Measurements from ENCODE around the gene CDK3.

The CDK3 gene

DNA sequence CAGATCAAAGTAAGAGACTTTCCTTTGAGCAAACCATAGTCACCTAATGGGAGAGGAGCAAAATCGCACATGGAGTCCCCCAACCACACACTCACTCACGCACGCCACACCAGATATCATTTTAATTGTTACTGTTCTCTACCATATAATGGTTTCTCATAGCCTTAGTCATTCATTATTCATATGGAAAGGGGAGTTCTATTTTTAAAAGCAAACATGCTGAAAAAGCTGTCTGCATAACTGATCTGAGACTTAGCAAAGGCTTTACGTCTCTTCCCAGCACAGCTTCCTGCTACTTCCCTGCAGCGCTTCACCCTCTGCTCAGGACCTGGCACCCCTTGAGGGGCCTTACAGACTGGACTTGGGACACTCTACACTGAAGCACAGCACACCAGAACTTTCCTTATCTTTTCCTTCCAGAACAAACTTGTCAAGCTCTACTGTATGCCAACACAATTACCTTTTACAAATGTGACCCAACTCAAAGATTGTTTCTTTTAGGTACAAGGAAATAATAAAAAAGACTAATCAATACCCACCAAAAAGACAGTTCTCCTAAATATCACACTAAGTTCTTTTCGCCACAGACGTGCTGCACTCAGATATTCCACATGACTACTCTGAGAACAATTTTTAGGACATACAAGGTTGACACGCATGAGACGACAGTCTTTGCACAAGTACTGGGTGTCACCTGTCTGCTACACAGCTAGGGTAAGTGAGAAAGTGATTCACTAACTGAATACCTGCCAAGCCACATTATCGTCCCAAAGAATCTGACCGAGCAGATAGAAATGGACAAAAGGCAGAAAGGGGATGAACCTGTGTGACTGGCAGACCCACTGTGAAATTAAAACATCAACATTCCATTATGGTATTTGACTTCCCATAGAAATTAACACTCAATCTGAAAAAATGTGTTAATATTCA, 50.1 kb downstream of the CDK3 start:
- Histone ChIP-seq H3K27me3 (replicated peaks; ENCODE audit: control insufficient read depth, insufficient read depth, low read length) (no peaks in the 10 kb centered on the region), H3K36me3 (ENCODE audit: control insufficient read depth, insufficient read depth, low read length) (peaks cover 23% of the 10 kb centered on the region), H3K4me3 (replicated peaks; ENCODE audit: low read depth, low read length) (no peak overlapping the region)
- no peak for DNase-seq (ENCODE audit: extremely low read depth, insufficient read length)
- TF ChIP-seq, protein P1, sequence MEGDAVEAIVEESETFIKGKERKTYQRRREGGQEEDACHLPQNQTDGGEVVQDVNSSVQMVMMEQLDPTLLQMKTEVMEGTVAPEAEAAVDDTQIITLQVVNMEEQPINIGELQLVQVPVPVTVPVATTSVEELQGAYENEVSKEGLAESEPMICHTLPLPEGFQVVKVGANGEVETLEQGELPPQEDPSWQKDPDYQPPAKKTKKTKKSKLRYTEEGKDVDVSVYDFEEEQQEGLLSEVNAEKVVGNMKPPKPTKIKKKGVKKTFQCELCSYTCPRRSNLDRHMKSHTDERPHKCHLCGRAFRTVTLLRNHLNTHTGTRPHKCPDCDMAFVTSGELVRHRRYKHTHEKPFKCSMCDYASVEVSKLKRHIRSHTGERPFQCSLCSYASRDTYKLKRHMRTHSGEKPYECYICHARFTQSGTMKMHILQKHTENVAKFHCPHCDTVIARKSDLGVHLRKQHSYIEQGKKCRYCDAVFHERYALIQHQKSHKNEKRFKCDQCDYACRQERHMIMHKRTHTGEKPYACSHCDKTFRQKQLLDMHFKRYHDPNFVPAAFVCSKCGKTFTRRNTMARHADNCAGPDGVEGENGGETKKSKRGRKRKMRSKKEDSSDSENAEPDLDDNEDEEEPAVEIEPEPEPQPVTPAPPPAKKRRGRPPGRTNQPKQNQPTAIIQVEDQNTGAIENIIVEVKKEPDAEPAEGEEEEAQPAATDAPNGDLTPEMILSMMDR (IDR thresholded peaks at IDR 0.05; ENCODE audit: insufficient read depth, low read length, poor library complexity, severe bottlenecking), result no peak

DNA sequence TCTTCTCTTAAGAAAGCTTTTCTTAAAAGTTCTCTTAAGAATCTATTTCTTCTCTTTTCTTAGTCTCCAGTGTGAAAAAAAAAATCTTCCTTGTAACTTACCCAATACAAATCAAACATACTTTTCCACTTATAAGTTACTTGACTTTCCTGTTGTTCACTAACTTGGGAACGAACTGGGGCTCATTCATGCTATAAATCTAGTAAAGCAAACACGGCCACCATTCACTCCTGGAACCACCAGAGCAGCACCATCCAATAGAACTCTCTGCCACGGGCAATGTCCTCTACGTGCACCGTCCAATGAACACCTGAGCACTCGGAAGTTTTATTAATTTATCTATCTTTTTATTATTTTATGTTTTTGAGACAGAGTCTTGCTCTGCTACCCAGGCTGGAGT, 50.9 kb downstream of the CDK3 start:
- Histone ChIP-seq H3K27me3 (replicated peaks; ENCODE audit: control insufficient read depth, insufficient read depth, low read length) (no peaks in the 10 kb centered on the region), H3K4me3 (replicated peaks; ENCODE audit: low read depth, low read length) (no peak overlapping the region), H3K36me3 (ENCODE audit: control insufficient read depth, insufficient read depth, low read length) (peaks cover 24% of the 10 kb centered on the region)
- TF ChIP-seq, protein P1 (IDR thresholded peaks at IDR 0.05; ENCODE audit: insufficient read depth, low read length, poor library complexity, severe bottlenecking), result no peak
- no peak for DNase-seq (ENCODE audit: extremely low read depth, insufficient read length)

DNA sequence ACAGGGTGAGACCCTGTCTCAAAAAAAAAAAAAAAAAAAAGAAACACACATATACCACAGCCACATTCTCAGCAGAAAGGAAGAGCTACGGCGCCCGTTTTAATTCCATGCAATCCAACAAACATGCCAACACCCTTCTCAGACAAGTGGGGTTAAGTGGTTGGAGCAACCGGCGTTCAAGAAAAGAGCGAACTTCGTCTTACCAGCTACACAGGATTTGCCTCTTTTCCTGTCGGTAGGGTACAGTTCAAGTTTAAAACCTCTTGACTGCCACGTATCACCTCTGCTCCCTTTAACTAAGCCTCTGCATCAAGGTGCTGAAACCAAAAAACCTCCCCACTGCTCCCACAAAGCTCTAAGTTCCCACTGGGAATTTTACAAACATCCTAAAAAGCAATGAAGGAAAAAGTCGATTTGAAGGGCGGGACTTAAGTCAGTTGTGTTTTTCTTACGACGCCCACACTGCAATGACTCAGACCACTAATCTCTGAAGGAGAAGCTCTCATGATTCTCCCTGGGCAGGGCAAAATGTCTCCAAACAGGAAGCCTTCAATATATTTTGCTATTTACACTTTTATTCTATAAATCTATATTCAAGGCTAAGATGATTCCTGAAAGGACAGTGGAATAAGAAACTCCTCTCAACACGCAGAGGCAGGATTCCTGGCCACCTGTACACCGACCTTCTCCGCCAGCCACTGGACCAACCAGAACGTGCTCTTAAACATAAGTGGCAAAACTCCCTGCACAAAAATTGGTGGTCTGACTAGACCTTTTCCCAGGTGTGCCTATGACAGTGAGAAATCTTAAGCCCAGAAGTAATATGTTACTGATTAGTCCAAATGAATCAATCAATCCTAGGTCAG, 52.8 kb downstream of the CDK3 start:
- TF ChIP-seq, protein P1 (IDR thresholded peaks at IDR 0.05; ENCODE audit: insufficient read depth, low read length, poor library complexity, severe bottlenecking), result no peak
- Histone ChIP-seq H3K4me3 (replicated peaks; ENCODE audit: low read depth, low read length) (no peak overlapping the region), H3K36me3 (ENCODE audit: control insufficient read depth, insufficient read depth, low read length) (peaks cover 23% of the 10 kb centered on the region), H3K27me3 (replicated peaks; ENCODE audit: control insufficient read depth, insufficient read depth, low read length) (no peaks in the 10 kb centered on the region)
- no peak for DNase-seq (ENCODE audit: extremely low read depth, insufficient read length)

DNA sequence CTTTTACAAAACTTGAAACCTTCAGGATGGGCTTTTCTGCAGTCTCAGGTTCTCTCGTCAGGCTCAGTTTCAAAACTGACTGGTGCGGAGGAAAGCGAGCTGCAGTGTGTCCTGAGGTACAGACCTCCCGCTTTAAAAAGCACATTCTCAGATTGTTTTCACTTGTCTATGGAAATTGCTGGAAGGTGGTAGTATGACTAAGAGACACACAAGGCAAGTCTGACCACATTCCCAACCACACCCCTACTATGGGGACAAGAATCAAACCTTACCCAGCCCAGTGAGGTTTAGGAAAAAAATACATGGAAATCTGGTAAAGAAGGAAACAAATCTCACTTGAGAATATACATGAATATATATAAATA, 53.4 kb downstream of the CDK3 start:
- H3K36me3 ChIP-seq (ENCODE audit: control insufficient read depth, insufficient read depth, low read length), result peaks cover 24% of the 10 kb centered on the region
- DNase-seq (ENCODE audit: extremely low read depth, insufficient read length), result no peak

More for the DNA sequence above, 53.4 kb downstream of the CDK3 start:
- TF ChIP-seq, protein P1 (IDR thresholded peaks at IDR 0.05; ENCODE audit: insufficient read depth, low read length, poor library complexity, severe bottlenecking), result no peak
- Histone ChIP-seq H3K27me3 (replicated peaks; ENCODE audit: control insufficient read depth, insufficient read depth, low read length) (no peaks in the 10 kb centered on the region), H3K4me3 (replicated peaks; ENCODE audit: low read depth, low read length) (no peak overlapping the region)
